HG03439 (cell line): Measurements from ENCODE around the gene FBXO48.
A peak's percentile ranks its signal among the peaks of the same experiment; 100 is the strongest.
"Not testable (repeated sequence)": the region's sequence is repeated elsewhere in the genome, so short reads cannot be mapped to it uniquely, and the experiment has no call there.

ENCODE experiments used
- ATAC-seq: cut with Tn5 transposase; IDR thresholded peaks from one replicate; pipeline ENCODE4 v1.9.1; 2021; ENCODE audit warnings: mild to moderate bottlenecking, moderate library complexity; ENCODE audit not compliant: unreplicated experiment

The FBXO48 gene

DNA sequence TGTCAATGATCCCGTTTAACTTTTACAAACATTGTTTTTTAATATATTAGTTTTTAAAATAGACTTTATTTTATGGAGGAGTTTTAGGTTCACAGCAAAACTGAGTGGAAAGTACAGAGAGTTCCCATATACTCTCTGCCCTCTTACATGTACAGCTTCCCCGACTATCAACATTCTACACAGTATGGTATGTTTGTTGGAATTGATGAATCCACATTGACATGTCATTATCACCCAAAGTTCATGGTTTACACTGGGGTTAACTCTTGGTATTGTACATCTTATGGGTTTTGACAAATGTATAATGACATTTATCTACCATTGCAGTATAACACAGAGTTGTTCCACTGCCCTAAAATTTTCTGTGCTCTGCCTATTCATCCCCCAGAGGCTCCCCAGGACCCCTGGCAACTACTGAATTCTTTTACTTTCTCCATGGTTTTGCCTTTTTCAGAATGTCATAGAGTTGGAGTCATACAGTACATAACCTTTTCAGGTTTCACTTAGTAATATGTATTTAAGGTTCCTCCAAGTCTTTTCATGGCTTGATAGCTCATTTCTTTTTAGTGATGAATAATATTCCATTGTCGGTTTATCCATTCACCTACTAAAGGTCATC lies 5.8 kb upstream of the FBXO48 start:
- ATAC-seq: no peak

DNA sequence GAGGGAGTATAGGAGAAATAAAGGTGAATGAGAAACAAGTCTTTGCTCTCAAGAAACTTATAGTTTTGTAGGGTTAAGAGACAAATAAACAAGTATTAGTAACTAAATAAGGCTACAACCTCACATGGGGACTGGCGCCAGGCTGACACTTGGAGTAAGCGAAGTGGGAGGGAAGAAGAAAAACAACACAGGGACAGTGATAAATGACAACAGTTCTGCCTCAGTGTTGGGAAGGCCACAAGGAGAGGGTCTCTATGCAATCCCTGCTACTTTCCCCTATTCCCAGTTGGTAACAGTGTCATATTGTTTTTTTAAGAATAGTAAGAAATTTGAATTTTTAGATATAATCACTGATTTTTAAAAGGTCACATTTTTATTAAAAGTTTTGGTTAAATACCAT lies 4.3 kb upstream of the FBXO48 start:
- ATAC-seq: no peak

DNA sequence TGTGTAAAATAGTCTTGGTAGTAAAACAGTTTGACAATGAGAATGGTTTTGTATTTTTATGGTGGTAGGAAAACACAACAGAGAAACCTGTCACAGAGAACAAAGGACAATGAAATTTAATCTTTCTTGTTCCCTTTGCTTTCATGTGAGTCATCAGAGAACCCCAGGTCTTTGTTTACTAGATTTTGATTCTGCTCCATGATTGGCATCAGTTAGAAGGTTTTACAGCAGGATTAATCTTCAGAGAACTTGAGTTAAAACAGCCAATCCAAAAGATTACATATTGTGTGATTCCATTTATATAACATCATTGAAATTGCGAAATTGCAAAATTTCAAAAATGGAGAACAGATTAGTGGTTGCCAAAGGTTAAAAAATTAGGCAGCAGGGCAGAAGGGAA lies 2.8 kb upstream of the FBXO48 start:
- ATAC-seq: no peak

DNA sequence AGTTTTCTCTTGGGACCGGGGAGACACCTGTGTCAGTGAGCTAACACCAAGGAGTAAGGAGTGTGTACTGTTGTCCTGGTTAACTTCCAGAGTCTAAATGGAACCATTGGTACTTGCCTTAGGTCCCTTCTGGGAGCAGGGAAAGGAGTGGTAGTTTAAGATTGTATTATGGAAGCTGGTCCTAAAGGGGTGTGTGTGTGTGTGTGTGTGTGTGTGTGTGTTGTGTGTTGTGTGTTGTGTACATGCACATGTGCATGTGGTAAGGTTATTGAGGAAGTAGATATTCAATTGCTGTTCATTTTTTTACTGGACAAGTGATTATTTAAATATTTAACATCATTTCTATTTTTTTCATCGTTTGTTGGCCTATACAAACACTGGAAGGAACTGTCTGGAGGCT lies 1.7 kb upstream of the FBXO48 start:
- no peak for ATAC-seq

DNA sequence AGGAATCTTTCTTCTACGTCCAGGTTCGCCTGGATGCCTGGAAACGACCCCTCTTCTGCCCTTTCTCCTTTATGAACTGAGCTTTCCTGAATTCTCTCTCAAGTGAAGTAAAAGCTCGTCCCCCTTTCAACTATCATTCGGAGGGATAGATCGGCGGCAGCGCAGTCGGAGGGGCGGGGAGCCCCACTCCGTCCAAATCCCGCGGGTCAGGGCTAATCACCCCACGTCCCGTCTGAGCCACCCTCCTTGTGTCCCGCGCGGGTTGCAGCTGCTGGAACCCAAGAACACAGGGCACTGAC lies 367 bp downstream of the FBXO48 start:
- ATAC-seq: peak; percentile 32

DNA sequence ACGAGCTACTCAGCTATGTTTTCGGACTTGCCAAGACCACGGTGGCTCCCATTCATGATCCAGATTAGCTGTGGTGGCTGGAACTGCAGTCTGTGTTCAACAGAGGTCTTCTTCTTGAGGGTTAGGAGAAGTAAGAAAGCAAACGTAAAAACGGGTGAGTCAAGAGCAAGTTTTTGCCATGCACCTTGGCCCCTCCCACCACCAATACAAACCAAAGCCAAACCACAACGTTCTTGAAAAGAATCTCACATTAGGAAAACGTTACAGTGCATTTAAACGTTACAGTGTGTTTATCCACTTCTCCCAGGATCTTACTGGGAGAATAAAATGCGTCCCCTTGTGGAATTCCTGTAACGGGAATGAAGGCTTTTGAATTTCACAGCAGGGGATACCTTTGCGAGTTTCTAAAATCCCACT lies 725 bp downstream of the FBXO48 start:
- no peak for ATAC-seq

DNA sequence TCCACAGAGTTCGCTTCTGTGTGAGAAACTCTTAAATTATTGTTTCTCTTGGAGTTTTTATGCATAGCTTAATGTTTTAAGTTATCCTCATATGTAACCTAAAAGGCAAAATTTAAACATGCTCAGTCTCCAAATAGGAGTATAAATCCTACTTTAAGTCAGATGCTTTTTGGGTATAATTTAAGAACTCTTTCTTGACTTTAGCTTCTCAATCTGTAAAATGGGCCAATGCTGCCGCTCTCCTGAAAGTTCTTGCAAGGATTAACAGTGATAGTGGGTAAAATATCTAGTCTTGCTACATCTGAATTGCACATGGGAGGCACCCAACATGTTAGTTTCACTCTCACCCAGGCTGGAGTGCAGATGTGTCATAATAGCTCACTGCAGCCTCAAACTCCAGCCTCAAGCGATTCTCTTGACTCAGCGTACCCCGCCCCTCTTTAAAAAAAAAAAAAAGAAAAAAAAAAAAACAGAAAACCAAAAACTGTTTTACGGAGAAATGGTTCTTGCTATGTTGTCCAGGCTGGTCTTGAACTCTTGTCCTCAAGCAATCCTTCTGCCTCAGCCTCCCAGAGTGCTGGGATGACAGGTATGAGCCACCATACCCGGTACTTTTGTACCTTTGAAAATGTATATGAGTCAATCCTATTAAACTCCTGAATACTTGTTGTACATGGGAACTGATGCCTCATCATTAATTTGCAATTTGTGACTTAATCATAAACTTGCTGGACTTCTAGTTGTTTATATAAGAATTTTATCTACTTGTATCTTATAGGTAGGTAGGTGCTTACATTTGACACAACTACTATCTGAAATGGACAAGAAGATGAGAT lies 1.8 kb downstream of the FBXO48 start:
- ATAC-seq: no peak

DNA sequence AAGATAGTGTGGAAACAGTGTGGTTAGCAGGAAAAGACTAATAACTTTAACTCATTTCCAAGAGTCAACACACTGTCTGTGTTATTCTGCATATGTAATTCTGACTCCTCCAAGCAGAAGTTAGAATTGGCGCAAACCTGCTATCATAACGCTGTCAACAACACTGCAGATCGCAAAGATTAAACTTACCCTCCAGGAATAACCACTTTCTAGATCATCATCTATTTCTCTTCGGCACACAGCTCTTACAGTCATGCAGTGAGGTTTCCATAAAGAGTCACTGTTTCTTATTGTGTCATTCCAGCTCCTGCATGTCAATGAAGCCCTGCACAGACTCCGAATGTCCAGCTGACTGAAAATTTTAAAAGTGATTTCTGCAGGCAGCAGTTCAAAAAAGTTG lies 2.4 kb downstream of the FBXO48 start:
- no peak for ATAC-seq

DNA sequence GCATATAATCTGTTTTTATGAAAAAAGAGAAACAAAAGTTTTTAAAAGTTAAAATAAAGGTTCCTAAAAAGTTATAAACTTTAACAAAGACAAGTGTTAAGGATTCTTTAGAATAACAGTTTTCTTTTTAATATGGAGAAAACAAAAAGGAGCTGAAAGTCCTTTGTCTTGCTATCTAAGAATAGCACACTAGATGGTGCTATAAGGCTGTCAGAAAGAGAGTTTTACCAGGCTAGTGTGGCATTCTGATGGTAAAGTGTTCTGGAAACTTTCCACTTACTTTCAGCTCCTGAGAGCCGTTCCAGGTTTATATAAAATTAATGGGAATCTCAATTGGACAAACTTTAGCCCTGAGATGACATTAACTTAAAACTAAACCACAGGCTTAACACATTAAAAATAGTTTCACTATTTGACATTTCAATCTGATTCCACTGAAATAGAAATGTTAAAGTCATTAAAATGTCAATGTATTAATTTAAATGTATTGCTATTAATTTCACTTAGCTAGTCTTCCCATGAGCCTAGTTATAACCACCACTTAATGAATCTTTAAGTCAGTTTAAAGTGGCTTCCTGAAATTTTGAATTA lies 3.7 kb downstream of the FBXO48 start:
- ATAC-seq: no peak

DNA sequence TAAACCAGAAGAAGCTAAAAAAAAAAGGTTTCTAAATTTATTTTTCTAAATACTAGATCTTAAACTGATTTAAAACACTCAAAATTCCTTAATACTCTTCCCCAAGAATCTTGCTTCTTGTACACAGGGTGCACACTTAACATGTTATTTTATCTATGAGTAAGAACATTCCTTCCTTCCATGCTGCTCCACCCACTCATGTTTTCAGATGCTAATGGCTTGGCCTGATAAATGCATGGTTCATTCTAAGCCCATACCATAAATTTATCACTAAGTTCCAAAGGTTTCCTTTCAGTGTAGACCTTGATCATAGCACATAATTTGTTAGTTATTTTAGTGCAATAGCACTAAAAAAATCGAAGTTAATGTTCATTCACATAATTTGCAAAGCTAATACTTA lies 8.1 kb downstream of the FBXO48 start:
- no peak for ATAC-seq

DNA sequence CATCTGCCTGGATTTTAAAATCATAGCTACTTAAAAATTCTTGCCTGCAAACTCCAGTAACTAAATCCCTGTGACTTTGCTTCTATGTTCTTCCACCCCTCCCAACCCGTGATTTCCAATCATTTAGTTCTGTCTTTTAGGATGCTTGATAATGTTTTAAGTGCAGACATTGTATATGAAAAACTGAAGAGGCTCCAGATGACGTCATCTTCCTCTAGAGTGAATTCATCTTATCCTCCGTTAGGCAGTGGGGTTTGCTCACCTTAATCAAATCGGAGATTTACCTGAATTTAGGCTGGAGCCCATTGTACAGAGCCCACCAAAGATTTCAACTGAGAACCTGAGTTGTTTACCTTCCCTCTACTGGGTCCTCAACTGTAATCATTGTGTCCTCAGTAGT lies 10.9 kb downstream of the FBXO48 start:
- ATAC-seq: no peak

DNA sequence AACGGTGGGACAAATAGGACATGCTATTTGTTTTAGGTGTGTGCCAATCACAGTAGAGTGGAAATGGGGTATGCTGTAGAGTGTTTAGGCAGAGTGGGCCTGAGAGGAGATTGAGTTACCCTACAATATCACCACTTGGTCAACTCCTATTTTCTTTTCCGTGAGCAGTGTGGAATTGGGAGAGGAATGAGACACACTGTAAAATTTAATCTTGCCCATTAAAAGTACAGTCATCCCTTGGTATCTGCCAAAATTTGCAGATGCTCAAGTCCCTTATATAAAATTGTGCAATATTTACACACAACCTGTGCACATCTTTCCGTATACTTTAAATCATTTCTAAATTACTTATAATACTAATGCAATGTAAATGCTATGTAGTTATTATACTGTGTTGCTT lies 12.4 kb downstream of the FBXO48 start:
- no peak for ATAC-seq

DNA sequence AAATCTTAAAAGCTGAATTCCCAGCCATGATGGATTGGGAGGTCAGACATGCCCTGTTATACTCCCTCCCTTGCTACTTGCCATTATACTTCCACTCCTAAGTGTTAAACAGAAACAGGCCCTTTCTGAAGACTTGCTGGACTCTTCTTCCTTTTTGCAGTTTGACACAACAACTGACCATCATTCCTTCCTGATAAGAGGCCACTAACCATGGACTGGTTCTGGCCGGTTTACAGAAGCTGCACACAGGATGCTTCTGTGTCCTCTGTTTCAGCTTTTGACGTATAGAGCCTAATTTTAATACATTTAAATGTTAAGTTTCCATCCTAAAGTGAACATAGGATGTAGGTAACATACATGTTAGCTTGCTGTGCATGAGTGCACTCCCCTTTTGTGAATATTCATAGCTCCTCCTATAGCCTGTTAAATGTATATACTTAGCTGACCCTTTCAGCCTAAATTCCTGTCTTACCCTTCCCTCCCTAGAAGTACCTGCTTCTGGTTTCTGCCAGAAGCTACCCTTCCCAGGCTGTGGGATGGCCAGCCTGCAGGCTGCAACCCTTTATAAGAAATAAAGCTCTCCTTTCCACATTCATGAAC lies 13.2 kb downstream of the FBXO48 start:
- no peak for ATAC-seq

DNA sequence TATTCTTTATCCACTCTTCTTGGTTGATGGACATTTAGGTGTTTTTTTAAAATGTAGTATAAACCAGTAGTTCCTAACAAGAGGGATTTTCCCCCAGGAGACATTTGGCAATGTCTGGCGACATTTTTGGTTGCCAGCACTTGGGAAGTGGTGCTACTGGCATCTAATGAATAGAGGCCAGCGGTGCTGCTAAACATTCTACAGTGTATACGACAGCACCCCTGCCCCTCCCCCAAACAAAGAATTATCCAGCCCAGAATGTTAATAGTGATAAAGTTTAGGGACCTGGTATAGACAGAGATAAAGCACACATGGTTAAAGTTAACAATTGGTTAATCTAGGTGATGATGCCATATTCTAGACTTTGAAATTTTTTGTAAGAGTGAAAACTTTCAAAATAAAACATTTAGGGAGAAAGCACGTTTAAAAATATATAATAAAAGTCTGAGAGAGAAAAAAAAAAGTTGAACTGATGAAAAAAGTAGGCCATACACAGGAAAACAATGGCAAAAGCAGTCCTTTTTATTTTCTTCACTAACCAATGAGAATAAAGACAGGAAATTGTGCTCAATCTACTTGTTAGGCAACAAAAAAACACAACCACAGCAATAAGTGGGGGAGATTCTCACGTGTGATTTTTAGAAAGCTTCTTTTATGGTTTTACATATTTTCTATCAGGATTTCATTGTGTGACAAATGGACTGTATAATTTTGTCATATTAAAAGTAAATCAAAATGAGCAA lies 14.8 kb downstream of the FBXO48 start:
- ATAC-seq: no peak

DNA sequence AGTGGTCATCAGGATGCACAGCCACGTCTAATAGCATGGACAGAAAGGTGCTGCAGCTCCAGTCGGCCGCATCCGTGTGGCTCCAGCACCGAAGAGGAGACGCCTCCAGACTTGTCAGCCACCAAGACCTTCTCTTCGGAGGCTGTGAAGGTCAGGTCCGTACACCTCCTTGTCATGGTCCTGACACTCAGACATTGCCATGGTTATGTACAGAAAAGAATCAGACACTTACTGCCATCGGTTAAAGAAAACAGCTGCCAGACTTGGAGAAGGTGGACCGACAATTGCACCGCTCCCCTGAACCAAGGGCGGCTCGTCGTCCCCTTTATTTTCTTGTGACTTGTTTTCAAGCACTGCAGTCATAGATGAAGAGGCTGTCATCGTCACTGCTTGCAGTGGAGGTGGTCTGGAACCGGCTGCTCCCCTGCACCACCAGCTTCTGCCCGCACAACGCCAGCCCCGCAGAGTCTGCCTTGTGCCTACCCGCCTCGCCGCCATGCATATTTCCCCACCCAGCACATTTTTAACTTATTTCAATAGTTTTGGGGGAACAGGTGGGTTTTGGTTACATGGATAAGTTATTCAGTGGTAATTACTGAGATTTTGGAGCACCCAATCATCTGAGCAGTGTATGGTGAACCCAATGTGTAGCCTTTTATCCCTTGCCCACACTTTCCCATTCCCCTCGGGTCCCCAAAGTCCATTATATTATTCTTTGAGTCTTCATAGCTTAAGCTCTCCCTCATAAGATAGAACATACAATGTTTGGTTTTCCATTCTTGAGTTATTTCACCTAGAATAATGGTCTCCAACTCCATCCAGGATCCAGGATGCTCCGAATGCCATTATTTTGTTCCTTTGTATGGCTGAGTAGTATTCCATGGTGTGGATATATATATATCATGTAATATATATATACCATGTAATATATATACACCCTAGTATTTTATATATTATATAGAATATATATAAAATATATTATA lies 18.1 kb downstream of the FBXO48 start:
- ATAC-seq: no peak

DNA sequence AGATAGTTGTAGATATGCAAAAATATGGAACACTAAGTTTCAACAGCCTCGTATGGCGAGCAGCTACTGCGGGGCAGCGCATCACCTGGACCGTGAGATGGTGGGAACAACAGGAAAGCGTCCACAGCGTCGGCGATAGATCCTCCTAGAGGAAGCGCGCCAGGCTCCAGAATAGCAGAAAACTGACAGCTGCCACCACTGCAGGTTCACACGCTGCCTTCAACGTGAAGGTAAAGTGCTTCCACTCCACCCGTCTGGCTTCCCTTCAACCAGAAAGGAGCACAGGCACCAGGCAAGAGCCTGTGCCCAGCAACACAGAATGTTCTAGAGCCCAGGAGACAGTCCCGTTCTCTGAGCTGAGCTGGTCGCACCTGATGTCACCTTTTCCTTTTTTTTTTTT lies 20.0 kb downstream of the FBXO48 start:
- no peak for ATAC-seq

DNA sequence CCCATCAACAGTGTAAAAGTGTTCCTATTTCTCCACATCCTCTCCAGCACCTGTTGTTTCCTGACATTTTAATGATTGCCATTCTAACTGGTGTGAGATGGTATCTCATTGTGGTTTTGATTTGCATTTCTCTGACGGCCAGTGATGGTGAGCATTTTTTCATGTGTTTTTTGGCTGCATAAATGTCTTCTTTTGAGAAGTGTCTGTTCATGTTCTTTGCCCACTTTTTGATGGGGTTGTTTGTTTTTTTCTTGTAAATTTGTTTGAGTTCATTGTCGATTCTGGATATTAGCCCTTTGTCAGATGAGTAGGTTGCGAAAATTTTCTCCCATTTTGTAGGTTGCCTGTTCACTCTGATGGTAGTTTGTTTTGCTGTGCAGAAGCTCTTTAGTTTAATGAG lies 20.7 kb downstream of the FBXO48 start:
- ATAC-seq: not testable (repeated sequence)

DNA sequence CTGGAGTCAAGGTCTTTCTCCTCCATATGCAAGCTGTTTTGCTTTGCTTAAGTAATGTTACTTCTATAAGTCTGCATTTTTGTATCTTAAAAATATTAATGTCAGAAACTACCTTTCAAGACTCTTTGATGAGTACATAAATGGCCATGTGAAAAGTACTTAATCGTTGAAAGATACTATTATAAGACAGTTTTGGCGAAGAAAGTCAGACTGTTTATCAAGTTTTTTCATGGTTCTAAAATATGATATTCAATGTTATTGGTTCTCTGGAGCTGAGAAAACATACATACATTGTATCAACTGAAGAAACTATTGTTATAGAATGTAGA lies 25.1 kb downstream of the FBXO48 start:
- ATAC-seq: no peak

DNA sequence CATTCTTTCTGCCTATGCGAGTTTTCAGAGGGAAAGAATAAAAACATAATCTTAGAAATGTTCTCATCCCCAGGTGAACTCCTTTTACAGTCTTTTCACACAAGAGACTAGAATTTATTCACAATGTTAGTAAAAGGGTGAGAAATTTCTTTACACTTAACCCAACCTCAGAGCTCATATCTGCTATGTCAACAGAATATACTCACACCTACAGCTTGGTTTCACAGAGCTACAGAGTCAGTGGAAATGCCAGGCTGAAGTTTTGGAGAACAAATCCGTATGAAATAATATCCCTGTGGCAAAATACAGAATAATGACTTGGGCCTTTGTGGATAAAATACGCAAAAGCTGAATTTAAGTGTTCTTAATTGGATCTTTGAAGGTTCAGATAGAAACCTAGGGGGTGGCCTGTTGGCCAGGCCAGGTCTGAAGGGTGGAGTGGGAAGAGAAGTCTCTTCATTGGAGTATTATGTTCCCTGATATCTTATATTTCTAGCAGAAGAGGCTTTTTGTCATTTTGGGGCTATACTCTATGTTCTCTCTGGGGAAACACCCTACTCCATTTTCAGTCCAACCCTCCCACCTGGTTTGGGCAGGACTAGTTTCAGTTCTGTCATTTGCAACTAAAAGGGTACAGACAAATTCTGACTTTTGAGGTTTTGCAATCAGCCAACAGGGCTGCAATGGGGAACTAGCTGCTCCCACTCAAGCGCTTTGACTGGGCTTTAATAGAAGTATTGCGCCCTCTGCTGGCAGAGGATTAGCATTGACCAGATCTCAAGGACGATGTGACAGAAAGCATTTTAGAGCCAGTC lies 25.7 kb downstream of the FBXO48 start:
- peak; percentile 100 for ATAC-seq
